ENCODE data around the gene SIRPA. TPM values are rescaled to one million over a fixed set of nuclear protein-coding genes. Genes with fewer than 3 reads are reported as not detected.

SIRPA gene
- total RNA-seq, 1 experiment from 2014 or later = 6.0 TPM

- Histone ChIP-seq H3K79me1 (ENCODE audit: insufficient read depth, low read depth, low read length, poor library complexity, severe bottlenecking) (no peaks in the 10 kb centered on the region), H4K20me1 (ENCODE audit: control insufficient read depth, insufficient read depth, insufficient read length) (no peaks in the 10 kb centered on the region), H3K4me1 (ENCODE audit: insufficient read depth, low read length) (no peaks in the 10 kb centered on the region), H2BK20ac (ENCODE audit: low read depth, low read length, poor library complexity, severe bottlenecking) (no peak overlapping the region), H4K91ac (ENCODE audit: insufficient read length, low read depth, low read length) (no peak overlapping the region), H3K27me3 (ENCODE audit: insufficient read depth, low read length) (no peaks in the 10 kb centered on the region), H3K79me2 (ENCODE audit: insufficient read depth, low read length) (no peaks in the 10 kb centered on the region), H2BK12ac (ENCODE audit: insufficient read length, low read depth, low read length) (no peak overlapping the region), H2AFZ (ENCODE audit: low read length) (no peak overlapping the region), H3K9me3 (ENCODE audit: control insufficient read depth, low read depth, low read length) (no peaks in the 10 kb centered on the region), H3K9ac (ENCODE audit: extremely low read depth, insufficient read length, low read length) (no peak overlapping the region), H3K14ac (ENCODE audit: insufficient read depth, low read length) (no peak overlapping the region), H3K23me2 (ENCODE audit: insufficient read length, low read depth, low read length, poor library complexity, severe bottlenecking) (no peaks in the 10 kb centered on the region), H3K56ac (ENCODE audit: insufficient read length, low read depth, low read length) (no peak overlapping the region), H3K23ac (ENCODE audit: insufficient read length, low read depth, low read length) (no peak overlapping the region), H2BK15ac (ENCODE audit: low read depth, low read length) (no peak overlapping the region), H2BK5ac (ENCODE audit: insufficient read length, low read length) (no peak overlapping the region), H3T11ph (ENCODE audit: low read length) (no peak overlapping the region), H2AK5ac (ENCODE audit: insufficient read length, low read length) (no peak overlapping the region), H3K4ac (ENCODE audit: low read depth, low read length) (no peak overlapping the region), H3K18ac (ENCODE audit: insufficient read length, low read depth, low read length) (no peak overlapping the region), H4K8ac (replicated peaks; ENCODE audit: insufficient read length, low read depth, low read length) (no peak overlapping the region), H3K27ac (ENCODE audit: insufficient read length, low read depth, low read length) (no peak overlapping the region), H2BK120ac (ENCODE audit: low read depth, low read length, poor library complexity, severe bottlenecking) (no peak overlapping the region), H3K4me2 (ENCODE audit: insufficient read depth, insufficient read length, low read length) (no peak overlapping the region), H4K5ac (ENCODE audit: insufficient read length, low read depth, low read length) (no peak overlapping the region)
- no CpG with 5 or more reads among the region's 1 CpG for WGBS (ENCODE audit: extremely low coverage, insufficient read length, low lambda C conversion rate)
- TF ChIP-seq CTCF (conservative IDR thresholded peaks at IDR 0.05) = no peak
- peaks cover 7% of the 10 kb centered on the region for H3K27me3 Mint-ChIP-seq (ENCODE audit: low read depth)
- no peak overlapping the region for H3K4me3 Mint-ChIP-seq
- H3K36me3 Mint-ChIP-seq (ENCODE audit: insufficient read depth in 1 of 3, low read depth in 3 of 3) = no peaks in the 10 kb centered on the region
- no peak for DNase-seq
- H3K27ac Mint-ChIP-seq = no peak overlapping the region
- H3K9me3 Mint-ChIP-seq = no peaks in the 10 kb centered on the region; a peak in 1 of 5 replicates
- peaks cover 2 to 8% of the 10 kb centered on the region in 2 experiments; a peak in 3 of 4 replicates for H3K4me1 Mint-ChIP-seq
These were observed 48.9 kb upstream of the SIRPA start for GRCh38 chr20:1846341-1846740.

All from H9 (cell line).